B cell (primary cell): ENCODE results near the gene SULT2B1.

Experiments used
- EZH2 ChIP-seq: IDR thresholded peaks from 2 replicates; pipeline ENCODE4 v1.6.1; 2012; ENCODE audit warnings: borderline replicate concordance, low read depth, mild to moderate bottlenecking, moderate library complexity, low read length; ENCODE audit not compliant: insufficient read depth, poor library complexity, severe bottlenecking
- TF ChIP-seq, protein P1 (sequence below): fragments of 200-600 bp; IDR thresholded peaks from one replicate; pipeline ENCODE4 v1.8.0; 2022; ENCODE audit warnings: antibody characterized with exemption, mild to moderate bottlenecking

DNA sequence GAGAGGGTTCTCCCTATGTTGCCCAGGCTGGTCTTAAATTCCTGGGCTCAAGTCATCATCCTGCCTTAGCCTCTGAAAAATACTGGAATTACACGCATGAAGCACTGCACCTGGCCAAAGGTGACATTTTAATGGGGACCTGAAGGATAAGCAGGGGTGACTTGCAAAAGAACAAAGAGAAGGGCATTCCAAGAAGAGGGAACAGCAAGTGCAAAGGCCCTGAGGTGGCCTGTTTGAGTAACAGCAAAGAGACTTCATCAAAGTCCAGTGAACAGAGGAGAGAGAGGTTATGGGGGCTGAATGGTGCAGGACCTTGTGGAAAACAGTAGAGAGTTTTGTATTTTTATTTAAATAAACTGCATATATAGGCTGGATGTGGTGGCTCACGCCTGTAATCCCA, 89.9 kb downstream of the SULT2B1 start:
- TF ChIP-seq, protein P1, sequence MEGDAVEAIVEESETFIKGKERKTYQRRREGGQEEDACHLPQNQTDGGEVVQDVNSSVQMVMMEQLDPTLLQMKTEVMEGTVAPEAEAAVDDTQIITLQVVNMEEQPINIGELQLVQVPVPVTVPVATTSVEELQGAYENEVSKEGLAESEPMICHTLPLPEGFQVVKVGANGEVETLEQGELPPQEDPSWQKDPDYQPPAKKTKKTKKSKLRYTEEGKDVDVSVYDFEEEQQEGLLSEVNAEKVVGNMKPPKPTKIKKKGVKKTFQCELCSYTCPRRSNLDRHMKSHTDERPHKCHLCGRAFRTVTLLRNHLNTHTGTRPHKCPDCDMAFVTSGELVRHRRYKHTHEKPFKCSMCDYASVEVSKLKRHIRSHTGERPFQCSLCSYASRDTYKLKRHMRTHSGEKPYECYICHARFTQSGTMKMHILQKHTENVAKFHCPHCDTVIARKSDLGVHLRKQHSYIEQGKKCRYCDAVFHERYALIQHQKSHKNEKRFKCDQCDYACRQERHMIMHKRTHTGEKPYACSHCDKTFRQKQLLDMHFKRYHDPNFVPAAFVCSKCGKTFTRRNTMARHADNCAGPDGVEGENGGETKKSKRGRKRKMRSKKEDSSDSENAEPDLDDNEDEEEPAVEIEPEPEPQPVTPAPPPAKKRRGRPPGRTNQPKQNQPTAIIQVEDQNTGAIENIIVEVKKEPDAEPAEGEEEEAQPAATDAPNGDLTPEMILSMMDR: no peak
- TF ChIP-seq EZH2: no peak
